ENCODE results near the gene ALG1. TPM values are rescaled to one million over a fixed set of nuclear protein-coding genes. Genes with fewer than 3 reads are reported as not detected.
"Not testable (repeated sequence)": the region's sequence is repeated elsewhere in the genome, so short reads cannot be mapped to it uniquely, and the experiment has no call there.

The ALG1 gene
- total RNA-seq, 1 donor from 2014 or later, result 14.9 TPM

DNA sequence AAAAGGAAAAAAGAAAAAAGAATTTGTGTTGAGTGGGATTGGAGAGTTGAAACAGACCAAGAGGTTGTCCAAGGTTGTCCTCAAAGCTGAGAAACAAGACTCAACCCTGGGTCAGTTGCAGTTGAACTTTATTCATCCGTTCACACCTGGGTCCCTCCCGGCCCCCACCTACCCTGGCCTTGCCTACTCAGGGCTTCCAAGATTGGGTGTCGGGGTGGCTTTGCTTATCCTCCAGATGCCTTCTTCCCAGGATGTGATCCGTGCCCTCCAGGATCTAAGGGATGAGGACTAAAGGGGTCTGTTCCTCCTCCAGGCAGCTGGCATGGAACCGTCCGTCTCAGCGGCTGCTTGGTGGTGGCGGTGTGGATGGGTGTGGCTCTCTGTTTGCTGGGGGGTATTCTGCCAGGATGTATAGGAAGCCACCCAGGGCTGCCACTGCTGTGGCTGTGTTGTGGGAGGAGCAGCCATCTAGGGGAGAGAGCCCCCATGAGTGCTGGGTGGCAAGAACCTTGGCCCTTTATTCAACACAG lies 27.6 kb upstream of the ALG1 start:
- ATAC-seq, result no peak
- DNase-seq (ENCODE audit: low spot score), result no peak

DNA sequence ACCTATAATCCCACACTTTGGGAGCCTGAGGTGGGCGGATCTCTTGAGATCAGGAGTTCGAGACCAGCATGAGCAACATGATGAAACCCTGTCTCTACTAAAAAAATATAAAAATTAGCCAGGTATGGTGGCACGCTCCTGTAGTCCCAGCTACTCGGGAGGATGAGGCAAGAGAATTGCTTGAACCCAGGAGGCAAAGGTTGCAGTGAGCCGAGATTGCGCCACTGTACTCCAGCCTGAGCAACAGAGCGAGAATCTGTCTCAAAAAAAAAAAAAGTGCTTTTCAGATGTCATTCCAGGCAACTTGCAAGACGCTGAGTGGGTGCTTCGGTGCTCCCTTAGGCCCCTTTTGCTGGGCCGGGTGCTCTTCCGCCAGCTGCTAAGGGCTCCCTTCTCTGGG lies 27.1 kb upstream of the ALG1 start:
- ATAC-seq; DNase-seq (ENCODE audit: low spot score): not testable (repeated sequence)

DNA sequence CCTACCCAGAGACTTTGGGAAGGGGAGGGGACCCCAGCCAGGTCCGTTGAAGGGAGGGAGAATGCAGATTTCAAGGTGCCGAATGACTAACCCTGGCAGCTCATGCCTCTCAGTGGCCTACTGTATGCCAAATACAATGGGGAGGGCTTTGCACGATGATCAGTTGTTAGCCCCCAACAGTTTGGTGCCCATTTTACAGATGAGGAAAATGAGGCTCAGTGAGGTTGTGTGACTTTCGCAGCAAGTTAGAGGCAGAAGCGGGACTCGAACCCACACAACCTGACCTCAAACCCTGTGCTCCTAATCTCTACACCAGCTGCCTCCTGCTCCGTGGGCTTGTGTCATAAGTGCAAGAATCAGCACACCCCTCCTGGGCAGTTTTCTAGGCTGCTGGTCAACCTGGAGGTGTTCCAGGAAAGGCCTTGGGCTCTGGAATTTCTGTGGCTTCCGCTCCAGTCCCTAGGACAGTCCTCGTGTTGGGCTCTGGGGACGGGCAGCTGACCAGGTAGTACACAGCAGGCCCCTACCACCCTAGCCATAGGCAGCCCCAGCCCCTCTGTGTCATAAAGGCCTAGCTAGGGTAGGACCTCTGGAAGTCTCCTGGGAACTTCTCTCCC lies 26.0 kb upstream of the ALG1 start:
- no peak for DNase-seq (ENCODE audit: low spot score)
- ATAC-seq, result no peak

DNA sequence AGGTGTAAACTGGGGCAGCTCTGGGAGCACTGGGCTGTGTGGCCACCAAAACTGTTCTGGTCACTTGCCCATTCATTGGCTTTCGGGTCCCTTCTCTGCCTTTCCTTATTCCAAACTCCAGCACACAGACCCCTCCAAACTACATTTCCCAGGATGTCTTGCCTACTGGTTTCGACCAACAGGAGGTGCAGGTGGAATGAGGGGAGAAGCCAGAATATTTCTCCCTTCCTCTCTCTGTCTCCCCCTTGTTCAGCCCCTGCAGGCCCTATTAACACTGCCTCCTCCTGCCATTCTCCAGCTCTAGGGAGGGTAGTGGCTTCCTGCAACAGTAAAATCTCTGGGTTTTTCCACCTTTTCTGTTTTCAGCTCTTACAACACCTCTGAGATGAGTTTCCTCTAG lies 24.7 kb upstream of the ALG1 start:
- DNase-seq (ENCODE audit: low spot score) (no peak), ATAC-seq (no peak)

DNA sequence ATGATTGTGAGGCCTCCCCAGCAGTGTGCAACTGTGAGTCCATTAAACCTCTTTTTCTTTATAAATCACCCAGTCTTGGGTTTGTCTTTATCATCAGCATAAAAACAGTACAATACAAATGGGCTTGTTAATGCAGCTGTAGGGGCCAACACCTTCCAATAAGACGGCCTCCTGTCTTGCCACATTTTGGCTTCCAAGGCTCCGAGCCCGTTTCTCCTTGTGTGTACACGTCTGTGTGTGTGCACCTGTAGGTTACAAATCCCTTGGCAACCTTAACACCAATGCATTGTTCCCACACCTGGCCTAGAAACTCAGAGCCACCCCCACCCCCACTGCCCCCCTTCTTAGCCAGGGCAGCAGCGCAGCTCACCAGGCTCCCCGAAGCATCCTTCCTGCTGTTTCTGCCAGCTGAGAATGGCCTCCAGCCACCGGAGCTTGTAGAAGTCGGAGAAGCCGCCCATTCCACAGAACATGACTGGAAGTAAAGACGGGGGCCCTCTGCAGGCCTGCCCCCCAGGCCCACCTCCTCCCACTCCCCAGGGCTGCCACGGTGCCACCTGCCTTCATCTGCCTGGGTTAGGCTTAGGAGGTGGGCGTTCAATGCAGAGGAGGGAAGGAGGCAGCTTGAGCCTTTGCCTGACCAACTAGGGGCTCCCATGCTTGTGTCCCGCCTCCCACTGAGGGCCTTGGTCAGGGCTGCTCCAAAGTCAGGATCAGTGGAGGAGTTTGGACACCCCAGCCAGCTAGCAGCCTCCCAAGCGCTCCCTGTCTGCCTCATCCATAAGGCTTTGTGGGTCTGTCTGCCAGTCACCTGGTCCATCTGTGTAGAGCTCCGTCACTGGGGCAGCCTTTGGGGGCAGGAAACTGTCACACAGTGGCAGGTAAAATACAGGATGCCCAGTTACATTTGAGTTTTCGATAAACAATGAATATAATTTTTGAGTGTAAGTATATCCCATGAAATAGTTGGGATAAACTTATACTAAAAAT lies 16.5 kb upstream of the ALG1 start:
- DNase-seq (ENCODE audit: low spot score) (no peak), ATAC-seq (no peak)

DNA sequence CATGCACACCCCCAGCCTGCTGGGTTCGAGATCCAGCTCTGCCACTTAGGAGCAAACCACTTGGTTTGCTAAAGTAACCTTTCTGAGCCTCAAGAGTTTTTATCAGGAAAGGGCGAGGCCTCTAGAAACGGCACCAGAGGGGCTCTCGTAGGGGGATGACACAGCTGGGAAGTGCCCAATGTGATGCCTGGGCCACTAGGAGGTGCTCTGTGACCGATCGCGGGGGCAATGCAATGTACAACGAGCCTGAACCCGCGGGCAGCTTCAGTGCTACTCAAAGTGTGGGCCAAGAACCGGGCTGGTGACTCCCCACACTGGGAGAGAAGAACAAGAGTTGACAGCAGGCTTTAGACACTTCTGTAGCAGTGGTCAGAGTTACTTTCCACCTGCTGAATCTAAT lies 15.3 kb upstream of the ALG1 start:
- peak; percentile 40 for ATAC-seq

DNA sequence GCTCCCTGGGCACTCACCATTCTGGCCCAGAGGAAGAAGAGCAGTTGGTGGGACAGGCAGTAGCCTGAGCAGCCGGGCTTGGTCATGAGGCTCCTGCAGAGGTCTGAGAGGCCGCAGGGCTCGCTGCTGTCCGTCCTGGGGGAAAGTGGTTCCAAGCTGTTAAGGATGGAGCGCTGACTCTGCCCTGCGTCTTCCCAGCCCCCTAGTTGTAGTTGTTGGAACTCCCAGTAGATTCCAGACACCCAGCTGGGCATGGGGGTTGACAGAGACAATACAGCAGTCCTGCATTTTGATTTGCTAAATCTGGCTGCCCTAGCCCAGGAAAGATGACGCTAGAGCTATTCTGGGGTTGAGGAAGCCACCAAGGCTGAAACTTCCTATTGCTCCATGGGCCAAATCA lies 13.2 kb upstream of the ALG1 start:
- ATAC-seq, result no peak
- no peak for DNase-seq (ENCODE audit: low spot score)

More for the DNA sequence above, 15.3 kb upstream of the ALG1 start:
- no peak for DNase-seq (ENCODE audit: low spot score)

DNA sequence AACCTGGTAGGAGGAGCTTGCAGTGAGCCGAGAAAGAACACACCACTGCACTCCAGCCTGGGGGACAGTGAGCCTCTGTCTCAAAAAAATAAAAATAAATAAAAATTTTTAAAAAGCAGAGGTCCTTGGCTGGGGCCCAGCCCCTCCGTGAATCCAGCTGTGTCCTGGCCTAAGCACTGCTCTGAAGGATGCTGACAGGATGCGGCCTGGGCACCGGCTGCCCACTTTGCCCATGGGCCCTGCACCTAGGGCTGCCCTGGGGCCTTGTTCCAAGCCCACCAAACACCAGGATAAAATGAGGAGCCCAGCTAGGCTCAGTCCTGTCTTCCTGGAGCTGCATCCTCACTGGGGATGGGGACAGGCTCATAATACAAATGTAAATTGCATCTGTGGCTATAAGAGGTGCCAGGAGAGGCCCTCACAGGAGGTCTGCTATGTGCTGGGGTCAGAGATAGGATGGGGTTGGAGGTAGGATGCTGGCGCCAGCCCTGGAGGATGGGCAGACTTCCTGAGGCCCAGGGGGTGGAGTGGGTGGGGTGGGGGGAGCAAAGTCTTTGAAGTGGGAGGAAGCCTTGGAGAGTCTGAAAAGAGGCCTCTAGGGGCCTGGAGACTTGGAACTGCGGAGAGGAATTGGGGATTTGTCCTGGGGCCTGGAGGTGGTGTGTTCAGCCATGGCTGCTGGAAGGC lies 12.1 kb upstream of the ALG1 start:
- ATAC-seq (no peak), DNase-seq (ENCODE audit: low spot score) (no peak)

DNA sequence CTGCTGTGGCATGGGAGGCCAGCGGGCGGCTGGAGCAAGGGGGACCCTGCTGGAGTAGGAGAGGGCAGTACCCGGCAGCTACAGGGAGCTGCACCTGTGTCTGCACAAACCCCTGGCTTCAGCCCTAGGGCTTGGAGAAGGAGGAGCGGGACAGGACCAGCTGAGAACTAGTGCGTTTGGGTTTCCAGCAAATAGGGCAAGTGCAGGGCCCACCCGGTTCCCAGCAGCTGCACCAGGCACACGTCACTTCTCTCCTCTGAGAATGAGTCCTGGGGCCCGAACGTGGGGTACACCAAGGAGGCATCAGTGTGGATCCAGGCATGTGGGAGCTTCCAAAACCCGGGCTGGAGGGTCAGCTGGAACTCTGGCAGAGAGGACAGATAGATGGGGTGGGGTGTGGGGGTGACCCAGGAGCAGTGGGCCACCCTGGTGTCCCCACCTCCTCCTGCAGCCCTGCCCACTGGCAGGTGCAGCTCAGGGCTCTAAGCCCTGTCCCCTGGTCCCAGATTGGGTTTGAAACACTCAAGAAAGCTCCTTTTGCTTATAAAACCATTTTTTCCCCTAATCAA lies 11.5 kb upstream of the ALG1 start:
- ATAC-seq (no peak), DNase-seq (ENCODE audit: low spot score) (no peak)

DNA sequence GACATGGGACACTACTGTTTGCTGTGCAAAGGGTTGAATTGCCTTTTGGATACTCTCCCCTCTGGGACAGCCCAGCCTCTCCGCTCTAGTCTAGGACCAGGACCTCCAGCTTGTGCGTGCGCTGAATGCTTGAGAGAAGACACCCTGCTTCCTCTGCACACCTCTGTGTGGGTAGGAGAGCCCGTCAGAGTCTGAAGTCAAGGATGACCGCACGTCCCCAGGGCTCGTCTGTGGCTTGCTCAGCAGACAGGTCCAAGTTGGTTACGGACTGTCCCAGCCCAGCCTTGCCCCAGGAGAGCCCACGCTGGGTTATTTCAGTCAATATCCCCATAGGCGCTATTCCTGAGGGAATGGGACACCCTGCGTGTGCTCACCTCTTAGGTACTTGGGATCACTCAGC lies 9.6 kb upstream of the ALG1 start:
- ATAC-seq (no peak), DNase-seq (ENCODE audit: low spot score) (no peak)

DNA sequence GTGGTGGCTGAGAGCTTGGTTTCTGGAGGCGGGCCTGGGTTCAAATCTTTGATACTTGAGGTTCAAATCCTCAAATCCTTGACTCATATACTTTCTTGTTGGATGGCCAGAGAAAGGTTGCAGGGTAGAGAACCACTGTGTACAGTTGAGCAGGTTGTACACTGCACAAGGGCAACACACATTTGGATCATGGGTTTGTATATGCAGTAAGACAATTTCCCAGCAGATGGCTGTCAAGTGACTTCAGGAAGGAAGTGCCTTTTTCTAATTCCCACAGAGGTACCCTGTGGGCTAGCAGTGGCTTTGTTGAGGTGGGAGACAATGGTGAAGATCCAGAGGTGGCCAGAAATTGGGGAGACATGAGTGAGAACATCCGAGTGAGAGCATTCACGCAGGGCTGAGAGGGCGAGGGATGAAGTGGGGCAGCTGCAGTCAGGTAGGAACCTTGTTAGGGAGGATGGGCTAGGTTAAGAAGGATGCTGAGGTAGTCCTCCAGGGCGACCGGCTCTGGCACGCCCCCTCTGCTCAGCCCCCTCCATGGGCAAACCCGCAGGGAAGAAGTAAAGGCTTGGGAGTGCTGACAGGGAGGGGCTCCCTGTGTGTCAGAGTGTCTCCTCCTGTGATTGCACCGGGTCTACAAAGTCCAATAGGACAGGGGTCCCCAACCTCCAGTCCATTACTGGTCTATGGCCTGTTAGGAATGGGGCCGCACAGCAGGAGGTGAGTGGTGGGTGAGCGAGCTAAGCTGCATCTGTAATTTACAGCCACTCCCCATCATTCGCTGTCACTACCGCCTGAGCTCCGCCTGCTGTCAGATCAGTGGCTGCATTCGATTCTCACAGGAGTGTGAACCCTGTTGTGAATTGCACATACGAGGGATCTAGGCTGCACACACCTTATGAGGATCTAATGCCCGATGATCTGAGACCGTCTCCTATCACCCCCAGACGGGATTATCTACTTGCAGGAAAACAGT lies 8.6 kb upstream of the ALG1 start:
- DNase-seq (ENCODE audit: low spot score) (no peak), ATAC-seq (no peak)

DNA sequence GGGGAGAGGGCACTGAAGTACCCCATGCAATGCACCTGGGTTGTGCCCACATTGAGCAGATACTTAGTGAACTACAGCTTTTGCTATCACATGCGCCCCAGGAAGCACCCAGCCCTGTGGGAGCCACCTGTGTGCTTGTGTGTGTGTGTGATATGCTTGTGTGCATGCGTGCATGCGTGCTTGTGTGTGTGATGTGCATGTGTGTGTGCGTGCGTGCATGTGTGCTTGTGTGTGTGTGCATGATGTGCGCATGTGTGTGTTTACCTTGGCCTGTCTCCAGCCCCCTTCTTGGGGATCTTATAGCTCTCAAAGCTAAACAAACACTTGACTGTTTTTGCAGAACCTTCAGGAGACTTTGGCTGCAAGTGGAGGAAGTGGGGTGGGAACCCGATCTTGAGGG lies 6.7 kb upstream of the ALG1 start:
- DNase-seq (ENCODE audit: low spot score) (no peak), ATAC-seq (no peak)

DNA sequence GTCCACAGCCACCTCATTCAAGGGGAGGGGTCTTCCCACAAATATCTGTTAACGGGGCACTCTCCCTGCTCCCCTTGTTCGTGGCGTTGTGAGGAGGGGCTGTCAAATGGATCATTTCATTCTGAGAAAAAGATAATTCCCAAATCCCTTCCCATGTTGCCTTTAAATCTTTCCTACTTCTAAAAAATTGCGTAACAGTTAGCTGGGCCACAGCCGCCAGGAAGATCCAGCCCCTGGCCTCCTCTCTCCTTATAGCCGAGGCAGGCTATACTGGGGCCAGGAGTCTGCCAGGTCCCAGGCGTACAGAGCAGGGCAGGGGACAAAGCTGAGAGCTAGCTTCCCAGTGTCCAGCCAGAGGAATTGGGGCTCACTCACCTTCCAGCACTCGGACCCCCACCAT lies 6.3 kb upstream of the ALG1 start:
- ATAC-seq (no peak), DNase-seq (ENCODE audit: low spot score) (no peak)

DNA sequence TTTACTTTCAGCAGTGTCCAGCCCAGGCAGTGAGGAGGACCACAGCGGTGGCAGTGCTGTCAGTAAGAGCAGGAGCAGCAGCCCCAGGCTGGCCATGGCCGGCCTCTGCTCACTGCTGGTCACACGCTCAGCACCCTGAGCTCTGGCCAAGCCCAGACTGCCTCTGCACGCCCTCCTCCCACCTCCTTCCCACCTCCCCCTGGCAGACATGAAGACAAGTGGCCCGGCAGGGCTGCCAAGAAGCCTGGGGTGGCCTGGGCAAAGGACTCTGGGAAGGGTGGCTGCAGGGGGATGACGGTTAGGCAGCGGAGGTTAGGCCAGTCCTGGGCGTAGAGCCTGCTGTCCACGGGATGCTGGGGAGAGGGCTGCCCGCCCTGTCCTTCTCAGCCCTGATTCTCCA lies 5.8 kb upstream of the ALG1 start, which contains the start of gene C16orf89:
C16orf89 (minus strand) TSS at position 144 of the 400 bp plus-strand sequence; CDS start at position 96, 48 bp downstream.
- no peak for ATAC-seq
- no peak for DNase-seq (ENCODE audit: low spot score)

DNA sequence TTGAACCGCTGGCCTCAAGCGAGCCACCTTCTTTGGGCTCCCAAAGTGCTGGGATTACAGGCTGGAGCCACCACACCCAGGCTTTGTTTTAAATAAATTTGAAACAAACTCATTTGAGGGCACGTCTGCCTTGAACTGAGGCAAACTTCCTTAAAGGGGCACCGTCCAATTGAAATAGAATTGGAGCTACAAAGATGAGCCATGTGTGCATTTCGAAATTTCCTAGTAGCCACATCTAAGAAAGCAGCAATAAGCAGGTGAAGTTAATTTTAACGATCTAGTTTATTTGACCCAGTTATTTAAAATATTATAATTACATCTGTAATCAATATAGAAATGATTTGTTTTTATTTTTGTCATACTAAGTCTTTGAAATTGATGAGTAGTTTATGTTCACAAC lies 5.1 kb upstream of the ALG1 start:
- no peak for DNase-seq (ENCODE audit: low spot score)

DNA sequence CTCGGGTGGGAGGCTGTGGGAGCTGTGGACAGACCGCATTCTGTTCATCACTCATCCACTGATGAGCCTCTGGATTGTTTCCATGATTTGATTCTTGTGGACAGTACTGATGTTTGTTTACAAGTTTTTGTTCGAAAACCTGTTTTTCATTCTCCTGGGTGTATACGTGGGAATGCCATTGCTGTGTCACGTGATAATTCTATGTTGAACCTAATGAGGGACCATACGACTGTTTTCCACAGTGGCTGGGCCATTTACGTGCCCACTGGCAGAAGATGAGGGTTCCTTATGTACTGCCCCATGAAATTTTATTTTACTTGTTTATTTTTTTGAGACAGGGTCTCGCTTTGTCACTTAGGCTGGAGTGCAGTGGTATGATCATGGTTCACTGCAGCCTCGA lies 2.6 kb upstream of the ALG1 start:
- DNase-seq (ENCODE audit: low spot score) (no peak), ATAC-seq (no peak)

More for the DNA sequence above, 5.1 kb upstream of the ALG1 start:
- ATAC-seq, result no peak

DNA sequence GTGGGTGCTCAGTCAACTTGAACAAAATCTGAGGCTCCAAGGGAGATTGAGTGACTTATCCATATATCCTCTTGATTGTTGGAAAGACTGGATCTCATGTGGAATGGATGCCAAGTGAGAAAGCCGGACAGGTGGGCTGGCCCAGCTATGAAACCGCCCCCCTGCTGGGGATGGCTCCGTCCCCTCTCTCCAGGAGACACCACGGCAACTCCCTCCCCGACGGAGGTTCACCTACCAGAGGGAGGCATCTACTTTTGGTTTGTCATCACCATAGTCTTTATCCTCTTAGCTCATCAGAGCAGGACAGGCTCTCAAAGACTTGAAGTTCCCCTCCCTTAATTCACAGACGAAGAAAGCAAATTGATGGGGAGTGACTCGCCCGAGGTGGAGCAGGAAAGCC lies 1.8 kb upstream of the ALG1 start:
- DNase-seq (ENCODE audit: low spot score), result no peak

DNA sequence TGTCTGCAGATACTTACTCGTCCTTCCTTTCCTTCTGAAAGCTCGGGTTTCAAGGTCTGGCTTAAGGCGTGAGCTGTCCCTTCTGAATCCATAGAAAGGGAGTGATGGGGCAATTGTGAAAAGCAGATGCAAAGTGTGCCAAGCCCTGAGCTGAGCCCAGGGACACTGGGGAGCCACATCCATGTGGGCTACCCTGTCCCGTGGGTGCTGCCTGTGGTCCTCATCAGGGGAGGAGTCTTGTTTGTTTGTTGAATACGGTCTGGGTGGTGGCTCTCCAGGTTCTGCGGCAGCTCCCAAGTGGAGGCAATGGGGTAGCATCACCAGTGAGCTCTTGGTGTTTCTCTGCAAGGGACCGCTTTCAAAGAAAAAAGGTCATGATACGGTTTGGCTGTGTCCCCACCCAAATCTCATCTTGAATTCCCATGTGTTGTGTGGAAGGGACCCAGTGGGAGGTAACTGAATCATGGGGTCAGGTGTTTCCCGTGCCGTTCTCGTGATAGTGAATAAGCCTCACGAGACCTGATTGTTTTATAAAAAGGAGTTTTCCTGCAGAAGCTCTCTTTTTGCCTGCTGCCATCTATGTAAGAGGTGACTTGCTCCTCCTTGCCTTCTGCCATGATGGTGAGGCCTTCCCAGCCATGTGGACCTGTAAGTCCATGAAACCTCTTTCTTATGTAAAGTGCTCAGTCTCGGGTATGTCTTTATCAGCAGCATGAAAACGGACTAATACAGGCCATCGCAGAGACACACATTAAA lies 1.0 kb upstream of the ALG1 start:
- ATAC-seq (no peak), DNase-seq (ENCODE audit: low spot score) (no peak)

More for the DNA sequence above, 1.8 kb upstream of the ALG1 start:
- no peak for ATAC-seq

DNA sequence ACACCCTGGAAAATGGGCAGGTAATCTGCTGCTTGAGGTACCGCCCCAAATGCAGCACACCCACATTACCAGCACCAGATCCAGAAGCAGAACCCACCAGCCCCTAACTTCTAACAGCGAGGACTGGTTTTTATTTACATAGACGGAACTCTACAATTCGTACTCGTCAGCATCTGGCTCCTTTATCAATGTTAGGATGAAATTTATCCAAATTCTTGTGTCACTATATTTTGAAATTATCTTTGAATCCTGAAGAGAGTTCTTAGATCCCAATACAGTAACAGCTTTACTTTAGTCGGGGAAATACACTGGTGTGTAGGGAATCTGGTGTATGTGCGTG lies 332 bp upstream of the ALG1 start:
- DNase-seq (ENCODE audit: low spot score), result no peak
- ATAC-seq, result peak; percentile 5

All from left lobe of liver (tissue), 2 donors.